ENCODE results near the gene CC2D1B.

DNA sequence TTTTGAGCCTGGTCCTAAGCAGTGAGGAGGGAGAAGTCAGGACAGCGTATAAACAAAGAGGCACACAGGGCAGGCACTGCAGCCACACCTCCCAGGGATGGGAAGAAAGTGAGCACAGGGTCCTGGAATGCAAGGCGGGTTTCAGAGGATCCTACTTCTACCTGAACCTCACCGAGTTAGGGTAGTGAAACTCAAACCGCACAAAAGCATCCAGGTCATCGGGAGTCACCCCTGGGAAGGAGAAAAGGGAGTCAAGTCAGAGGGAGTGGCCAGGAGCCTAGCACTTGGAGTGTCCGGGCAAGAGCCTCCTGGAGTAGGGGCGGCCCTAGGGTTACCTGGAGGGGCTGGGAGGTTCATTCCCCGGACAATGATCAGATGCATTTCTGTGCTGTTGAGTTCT, 10.6 kb downstream of the CC2D1B start:
- TF ChIP-seq EP300 (conservative IDR thresholded peaks at IDR 0.05; ENCODE audit: poor library complexity, severe bottlenecking), result no peak
- TF ChIP-seq POLR2AphosphoS5 (IDR thresholded peaks at IDR 0.05), result no peak
- TF ChIP-seq, protein P1, sequence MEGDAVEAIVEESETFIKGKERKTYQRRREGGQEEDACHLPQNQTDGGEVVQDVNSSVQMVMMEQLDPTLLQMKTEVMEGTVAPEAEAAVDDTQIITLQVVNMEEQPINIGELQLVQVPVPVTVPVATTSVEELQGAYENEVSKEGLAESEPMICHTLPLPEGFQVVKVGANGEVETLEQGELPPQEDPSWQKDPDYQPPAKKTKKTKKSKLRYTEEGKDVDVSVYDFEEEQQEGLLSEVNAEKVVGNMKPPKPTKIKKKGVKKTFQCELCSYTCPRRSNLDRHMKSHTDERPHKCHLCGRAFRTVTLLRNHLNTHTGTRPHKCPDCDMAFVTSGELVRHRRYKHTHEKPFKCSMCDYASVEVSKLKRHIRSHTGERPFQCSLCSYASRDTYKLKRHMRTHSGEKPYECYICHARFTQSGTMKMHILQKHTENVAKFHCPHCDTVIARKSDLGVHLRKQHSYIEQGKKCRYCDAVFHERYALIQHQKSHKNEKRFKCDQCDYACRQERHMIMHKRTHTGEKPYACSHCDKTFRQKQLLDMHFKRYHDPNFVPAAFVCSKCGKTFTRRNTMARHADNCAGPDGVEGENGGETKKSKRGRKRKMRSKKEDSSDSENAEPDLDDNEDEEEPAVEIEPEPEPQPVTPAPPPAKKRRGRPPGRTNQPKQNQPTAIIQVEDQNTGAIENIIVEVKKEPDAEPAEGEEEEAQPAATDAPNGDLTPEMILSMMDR (IDR thresholded peaks at IDR 0.05; ENCODE audit: poor library complexity, severe bottlenecking), result no peak
- TF ChIP-seq SMC3 (conservative IDR thresholded peaks at IDR 0.05; ENCODE audit: poor library complexity), result no peak

Measured in neural cell (in vitro differentiated cells).